Activated gamma-delta T cell treated with Interleukin-2 at 50 U/mL for 16 hours (primary cell): ENCODE data around the gene BANP.
"Not testable (repeated sequence)": the region's sequence is repeated elsewhere in the genome, so short reads cannot be mapped to it uniquely, and the experiment has no call there.

Experiments
- DNase-seq: peaks from one replicate; pipeline ENCODE4 v3.0.0-alpha.2; 2020

BANP gene

DNA sequence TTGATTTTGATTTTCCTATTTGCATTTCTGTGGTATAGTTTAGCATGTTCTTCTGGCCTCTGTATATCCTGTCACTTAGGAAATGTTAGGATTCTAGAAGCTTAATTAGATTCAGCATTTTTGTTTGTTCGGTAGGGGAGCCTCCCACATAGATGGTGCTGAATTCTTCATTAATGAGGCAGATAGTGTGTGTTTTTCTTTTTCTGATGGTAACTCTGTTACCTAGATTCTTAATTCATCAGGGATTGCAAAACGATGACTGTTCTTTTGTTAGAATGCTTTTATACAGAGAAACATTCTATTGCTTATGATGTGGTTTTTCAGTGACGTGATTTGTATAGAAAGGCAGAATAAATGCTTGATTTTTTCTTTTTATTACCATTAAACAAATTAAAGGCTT, 19.0 kb downstream of the BANP start:
- DNase-seq, result no peak

GRCh38 chr16:87971933-87972332, 20.7 kb downstream of the BANP start:
- DNase-seq, result no peak

GRCh38 chr16:87973717-87974116, 22.5 kb downstream of the BANP start:
- DNase-seq, result no peak

DNA sequence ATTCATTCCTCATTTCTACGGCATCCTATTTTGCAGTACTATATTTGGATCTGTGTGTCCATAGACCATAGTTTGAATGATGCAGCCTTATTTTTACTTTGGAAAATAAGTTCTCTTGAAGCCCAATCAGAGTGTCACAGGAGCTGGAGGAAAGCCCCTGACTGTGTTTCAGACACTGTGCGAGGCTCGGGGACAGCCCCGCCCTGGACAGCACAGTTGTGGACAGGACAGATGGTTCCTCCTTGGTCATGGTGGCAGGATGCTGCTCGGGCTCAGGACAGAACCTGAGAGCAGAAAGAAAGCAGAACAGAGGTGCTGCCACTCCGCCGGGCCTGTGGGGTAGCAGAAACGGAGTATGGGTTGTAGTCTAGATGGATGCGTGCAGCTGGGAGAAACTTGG, 22.9 kb downstream of the BANP start:
- DNase-seq, result no peak

GRCh38 chr16:87976665-87977064, 25.4 kb downstream of the BANP start:
- no peak for DNase-seq

- no peak for DNase-seq
Measured at GRCh38 chr16:87978127-87978526, 26.9 kb downstream of the BANP start.

- DNase-seq, result no peak
Measured at GRCh38 chr16:87979352-87979751, 28.1 kb downstream of the BANP start.

DNA sequence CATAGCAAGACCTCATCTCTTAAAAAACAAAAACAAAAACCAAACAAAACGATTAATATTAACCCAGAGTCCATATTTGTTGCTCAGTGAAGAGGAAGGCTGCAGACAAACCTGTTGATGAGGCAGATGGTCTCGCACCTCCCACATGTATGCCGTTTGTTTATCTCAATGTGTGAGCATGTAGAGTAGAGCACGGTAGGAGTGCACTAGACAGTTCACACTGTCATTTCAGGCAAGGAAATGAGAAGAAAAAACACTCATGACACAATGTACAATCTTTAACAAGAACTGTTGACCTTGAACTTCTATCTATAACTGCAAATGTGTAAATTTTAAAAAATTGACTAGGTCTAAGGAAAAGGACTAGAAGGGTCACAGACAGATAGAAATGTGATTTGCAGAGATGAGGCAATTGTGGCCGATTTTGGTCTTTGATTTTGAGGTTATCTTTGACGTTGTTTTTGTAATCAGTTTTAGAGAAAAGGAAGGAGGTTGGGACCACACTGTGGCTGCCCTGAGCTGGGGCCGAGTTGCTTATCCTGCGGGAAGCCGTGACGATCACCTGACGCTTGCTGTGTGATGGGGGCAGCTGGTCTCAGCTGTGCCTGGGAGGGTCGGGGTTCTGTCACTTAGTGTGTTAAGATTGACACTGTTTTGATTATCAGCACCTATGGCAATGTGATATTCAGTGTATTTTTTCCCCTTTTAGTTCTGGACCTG, 28.8 kb downstream of the BANP start:
- DNase-seq, result not testable (repeated sequence)

- DNase-seq, result peak; percentile 20
Measured at GRCh38 chr16:87981376-87981775, 30.1 kb downstream of the BANP start.

DNA sequence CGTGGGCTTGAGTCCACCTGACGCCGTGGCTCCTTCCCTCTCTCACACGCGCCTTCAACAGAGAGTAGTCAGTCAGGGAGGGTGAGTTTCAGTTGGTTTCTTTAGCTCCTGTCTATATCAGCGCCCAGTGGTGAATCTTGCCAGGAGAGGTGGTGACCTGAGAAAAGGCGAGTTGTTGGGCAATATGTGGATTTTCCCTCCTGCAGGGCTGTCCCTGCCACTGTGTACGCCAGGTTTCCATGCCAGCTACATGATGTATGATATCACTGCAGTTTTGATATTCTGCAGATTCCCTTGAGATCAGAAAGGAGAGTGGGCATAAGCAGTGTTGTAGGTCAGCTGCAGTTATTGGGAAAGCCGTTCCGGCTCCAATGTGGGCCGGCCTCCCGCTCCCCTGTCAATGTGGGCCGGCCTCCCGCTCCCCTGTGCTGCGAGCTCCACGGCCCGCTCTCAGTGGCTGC, 31.4 kb downstream of the BANP start:
- DNase-seq, result no peak

DNA sequence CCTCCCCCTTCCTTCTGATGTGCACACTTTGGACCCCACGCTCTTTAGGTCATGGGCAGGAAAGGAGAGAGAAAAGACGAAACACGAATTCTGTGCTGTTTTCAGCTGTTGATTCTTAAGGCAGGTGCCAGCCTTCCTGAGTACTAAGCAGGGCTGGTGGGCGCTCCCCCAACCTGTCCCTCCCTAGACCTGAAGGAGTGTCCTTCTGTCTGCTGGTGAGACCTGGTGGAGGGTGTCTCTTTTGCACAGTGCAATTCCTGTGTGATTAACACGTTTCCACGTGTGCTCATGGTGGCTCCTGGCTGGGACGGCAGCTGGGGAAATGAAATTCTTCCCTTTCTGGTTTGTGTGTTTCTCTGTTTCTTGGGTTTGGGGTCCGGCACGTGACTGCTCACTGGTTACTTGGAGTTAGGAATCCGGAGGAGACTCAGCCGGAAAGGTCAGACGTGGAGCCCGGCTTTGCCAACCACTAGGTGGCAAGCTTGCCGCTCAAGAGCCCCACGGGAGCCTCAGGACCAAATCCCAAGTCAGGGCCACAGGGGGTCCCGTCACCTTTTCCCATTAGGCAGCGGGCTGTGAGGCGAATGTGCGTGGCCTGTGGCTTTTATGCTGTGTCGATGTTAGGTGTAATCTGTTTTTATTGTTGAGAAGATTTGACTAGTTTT, 32.0 kb downstream of the BANP start:
- not testable (repeated sequence) for DNase-seq

DNA sequence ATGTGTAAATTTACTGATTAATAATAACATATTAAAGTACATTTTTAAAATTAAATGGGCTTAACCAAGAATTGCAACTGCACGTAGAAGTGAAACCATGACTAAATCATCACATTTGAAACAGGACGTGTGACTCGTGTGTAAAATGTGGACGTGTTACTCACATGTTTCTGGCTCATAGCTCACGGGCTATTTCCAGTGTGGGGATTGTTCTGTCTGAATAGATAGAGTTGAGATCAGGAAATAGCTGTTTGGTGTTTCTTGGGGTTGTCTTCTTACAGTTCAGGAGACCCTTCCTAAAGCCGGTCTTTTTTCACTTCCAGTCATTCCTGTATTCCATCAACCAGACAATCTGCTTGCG, 32.5 kb downstream of the BANP start:
- DNase-seq, result not testable (repeated sequence)

DNA sequence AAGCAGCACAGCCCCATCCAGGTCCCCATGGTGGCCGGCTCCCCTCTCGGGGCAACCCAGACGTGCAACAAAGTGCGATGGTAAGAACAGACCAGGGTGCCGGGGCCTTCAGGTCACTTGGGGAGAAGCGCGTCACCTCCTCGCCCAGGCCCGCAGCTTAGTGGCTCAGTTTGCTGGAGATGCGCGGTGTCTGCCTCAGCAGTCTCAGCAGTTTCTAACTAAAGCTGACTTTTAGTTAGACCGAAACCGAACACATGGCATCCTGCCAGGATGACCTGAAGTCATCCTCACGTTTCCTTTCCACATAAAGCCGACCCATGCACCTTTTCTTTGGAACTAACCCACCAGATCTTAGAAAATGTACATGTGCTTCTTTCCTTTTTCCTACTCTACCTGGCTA, 32.9 kb downstream of the BANP start:
- DNase-seq, result not testable (repeated sequence)

DNA sequence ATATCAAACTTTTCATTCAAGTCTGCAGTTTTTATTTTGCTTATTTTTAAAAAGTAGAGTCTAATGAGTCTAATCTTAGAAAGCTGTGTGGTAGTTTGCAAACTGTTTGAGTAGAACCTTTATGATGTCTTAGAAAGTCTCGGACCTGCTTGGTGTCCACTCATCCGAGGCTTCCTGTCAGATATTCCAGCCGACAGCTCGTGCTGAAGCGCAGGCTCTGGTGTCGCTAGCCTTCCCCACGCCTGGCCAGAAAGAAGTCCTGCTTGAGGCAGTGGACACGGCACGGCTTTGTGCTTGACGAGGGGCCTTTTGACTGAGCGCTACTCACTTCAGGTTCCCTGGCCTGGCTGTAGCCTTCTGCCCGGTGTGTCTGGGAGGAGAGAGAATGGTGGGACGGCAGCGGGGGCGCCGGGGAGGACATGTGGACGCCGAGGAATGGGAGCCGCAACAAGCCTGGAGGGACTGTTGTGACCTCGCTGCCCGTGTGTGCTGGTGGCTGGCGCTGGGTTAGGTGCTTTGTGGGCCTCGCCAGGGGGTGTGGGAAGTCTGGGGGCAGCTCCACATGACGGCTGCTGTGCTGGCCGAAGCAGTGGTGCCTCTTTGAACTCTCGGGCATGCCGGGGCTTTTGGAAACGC, 33.5 kb downstream of the BANP start:
- no peak for DNase-seq

GRCh38 chr16:87985493-87985892, 34.3 kb downstream of the BANP start:
- DNase-seq, result not testable (repeated sequence)

- peak; percentile 40 for DNase-seq
Measured at GRCh38 chr16:87986361-87986849, 35.2 kb downstream of the BANP start.

- not testable (repeated sequence) for DNase-seq
Measured at GRCh38 chr16:87988596-87988995, 37.4 kb downstream of the BANP start.

DNA sequence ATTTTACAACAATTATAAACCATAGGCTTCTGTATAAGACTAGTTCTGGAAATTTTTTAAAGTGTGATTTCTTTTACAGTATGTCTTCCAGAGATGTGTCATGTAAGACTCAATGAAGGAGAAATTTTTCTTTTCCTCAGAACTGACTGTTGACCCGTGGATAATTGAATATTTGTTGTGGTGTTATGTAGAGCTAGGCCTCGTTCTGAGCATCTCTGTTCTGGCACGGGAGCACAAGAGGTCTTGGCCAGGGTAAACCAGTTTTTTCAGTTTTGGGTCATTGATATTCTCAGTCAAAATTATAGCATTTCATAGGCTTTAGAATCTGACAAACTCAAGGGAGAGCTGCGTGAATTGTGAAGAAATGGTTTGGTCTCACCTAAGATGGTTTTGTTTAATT, 39.0 kb downstream of the BANP start:
- DNase-seq, result not testable (repeated sequence)

DNA sequence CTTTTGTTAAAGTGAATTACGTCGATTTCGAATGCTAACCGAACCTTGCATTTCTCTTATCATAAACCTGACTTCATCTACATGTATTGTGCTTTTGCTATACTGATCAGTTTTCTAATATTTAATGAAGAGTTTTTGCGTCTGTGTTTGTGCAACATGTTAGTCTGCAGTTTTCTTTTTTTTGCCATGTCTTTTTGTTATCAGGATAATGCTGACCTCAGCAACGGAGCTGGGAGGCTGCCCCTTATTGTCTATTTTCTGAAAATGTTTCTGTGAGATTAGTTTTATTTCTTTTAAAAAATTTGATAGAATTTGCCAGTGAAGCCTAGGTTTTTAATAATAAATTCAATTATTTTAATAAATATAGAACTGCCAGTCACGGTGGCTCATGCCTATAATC, 40.9 kb downstream of the BANP start:
- DNase-seq, result not testable (repeated sequence)

DNA sequence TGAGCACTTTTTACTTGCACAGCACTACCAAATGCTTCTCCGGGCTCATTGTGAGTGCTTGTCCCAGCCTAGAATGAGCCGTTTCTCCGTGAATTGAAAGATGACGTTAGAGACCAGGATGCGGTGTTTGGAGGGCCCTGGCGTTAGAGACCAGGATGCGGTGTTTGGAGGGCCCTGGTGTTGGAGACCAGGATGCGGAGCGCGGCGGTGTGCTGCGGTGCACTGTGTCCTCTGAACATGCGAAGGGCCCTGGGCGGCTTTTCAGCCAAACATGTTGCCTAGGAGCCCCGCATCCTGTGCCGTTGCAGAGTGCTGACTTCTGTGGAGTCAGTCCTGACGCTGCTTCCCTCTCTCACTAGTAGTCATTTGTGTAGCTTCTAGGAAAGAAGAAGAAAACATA, 42.7 kb downstream of the BANP start:
- DNase-seq, result no peak

DNA sequence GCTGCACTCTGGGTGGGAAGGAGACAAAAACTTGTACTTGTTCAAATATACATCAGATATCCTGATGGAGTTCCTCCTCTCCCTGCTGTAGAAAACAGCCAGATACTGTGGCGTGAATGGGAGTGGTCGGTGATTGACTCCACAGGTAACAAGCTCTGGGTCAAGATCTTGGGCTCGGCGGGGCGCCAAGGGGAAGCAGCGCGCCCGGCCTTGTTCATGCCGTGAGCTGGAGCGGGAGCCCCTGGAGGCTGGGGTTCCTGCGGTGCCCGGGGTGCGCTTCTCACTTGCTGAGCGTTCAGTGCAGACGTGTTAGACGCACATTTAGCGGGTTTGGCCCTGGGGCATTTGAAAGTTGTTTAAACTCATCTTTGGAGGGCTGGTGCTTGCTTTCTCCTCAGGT, 44.4 kb downstream of the BANP start:
- no peak for DNase-seq

DNA sequence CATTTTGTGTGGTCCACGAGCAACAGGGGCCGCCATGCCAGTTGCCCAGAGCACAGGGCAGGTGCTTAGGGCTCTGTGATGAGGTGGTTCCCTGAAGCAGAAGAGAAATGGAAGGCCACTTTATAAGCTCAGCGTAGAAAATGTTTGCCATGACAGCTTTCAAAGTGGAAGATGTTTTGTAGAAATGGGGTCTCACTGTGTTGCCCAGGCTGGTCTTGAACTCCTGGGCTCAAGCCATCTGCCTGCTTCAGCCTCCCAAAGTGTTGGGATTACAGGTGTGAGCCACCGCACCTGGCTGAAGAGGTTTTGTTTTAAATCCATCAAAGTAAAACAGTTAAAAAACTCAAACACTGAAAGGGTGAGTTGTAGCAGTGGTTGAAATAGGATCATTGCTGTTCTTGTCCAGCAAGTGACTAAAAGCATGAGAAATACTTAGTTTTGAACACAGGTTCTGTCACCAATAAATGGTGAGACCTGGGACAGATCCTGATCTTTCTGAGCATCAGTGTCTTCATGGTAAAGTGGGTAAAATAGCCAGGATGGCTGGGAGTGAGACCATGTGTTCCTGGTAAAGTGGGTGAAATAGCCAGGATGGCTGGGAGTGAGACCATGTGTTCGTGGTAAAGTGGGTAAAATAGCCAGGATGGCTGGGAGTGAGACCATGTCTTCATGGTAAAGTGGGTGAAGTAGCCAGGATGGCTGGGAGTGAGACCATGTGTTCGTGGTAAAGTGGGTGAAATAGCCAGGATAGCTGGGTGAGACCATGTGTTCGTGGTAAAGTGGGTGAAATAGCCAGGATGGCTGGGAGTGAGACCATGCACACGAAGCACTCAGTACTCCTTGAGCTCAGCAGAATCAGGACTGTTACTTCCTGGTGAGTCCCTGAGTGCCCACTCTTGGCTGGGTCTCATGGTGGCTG, 46.0 kb downstream of the BANP start:
- no peak for DNase-seq
